SK-N-MC (cell line): ENCODE results near the gene MRPL17.
"Not testable (repeated sequence)": the region's sequence is repeated elsewhere in the genome, so short reads cannot be mapped to it uniquely, and the experiment has no call there.

Source experiments
- DNase-seq: peaks from one replicate; pipeline ENCODE4 v3.0.0-alpha.2; 2011; ENCODE audit warnings: low read depth, low spot score
- H3K27ac ChIP-seq: fragments of 200-600 bp; sonication (generic); 2 replicates; pipeline ENCODE4 v1.5.1; 2016; ENCODE audit warnings: mixed run types
- H3K36me3 ChIP-seq: fragments of 200-600 bp; sonication (generic); 2 replicates; pipeline ENCODE4 v1.6.1; 2017; ENCODE audit warnings: antibody characterized with exemption, low read length, mixed read lengths; ENCODE audit not compliant: insufficient read depth
- H3K4me3 ChIP-seq: fragments of 200-600 bp; sonication (generic); 2 replicates; pipeline ENCODE4 v1.5.1; 2016
- H3K9ac ChIP-seq: fragments of 200-600 bp; sonication (generic); 2 replicates; pipeline ENCODE4 v1.8.0; 2017; ENCODE audit warnings: mixed run types, mixed read lengths; ENCODE audit not compliant: insufficient read length
- H3K9me3 ChIP-seq: fragments of 200-600 bp; sonication (generic); 2 replicates; pipeline ENCODE4 v1.6.1; 2017; ENCODE audit warnings: low read depth, mild to moderate bottlenecking, antibody characterized with exemption, low read length, moderate library complexity, mixed read lengths
- EZH2 ChIP-seq: fragments of 200-600 bp; sonication (generic); IDR thresholded peaks from one replicate; pipeline ENCODE4 v1.6.1; 2017; ENCODE audit warnings: antibody characterized with exemption
- FOXP2 ChIP-seq: optimal IDR thresholded peaks from 2 replicates; pipeline ENCODE3; 2011; ENCODE audit warnings: mild to moderate bottlenecking, moderate library complexity; ENCODE audit not compliant: insufficient read depth; ENCODE audit errors: extremely low read length, control extremely low read depth
- POLR2AphosphoS5 ChIP-seq: IDR thresholded peaks from 2 replicates; pipeline ENCODE4 v1.6.1; 2012; ENCODE audit warnings: mild to moderate bottlenecking, low read depth, low read length, borderline replicate concordance

Gene MRPL17

GRCh38 chr11:6687876-6688275 is 4.7 kb upstream of the MRPL17 start:
- Histone ChIP-seq H3K9me3 (peaks cover 4% of the 10 kb centered on the region; the same call in 1 of the 2 replicates), H3K27ac (no peak overlapping the region), H3K4me3 (no peak overlapping the region), H3K9ac (no peak overlapping the region), H3K36me3 (no peaks in the 10 kb centered on the region)
- DNase-seq = no peak
- TF ChIP-seq POLR2AphosphoS5 (no peak), FOXP2 (no peak), EZH2 (no peak)

GRCh38 chr11:6686006-6686405 is 2.9 kb upstream of the MRPL17 start:
- Histone ChIP-seq H3K9ac (no peak overlapping the region), H3K9me3 (peaks cover 4% of the 10 kb centered on the region; the same call in 1 of the 2 replicates), H3K36me3 (peaks cover 14% of the 10 kb centered on the region), H3K4me3 (no peak overlapping the region), H3K27ac (peak overlapping the region; percentile 45; the same call in 1 of the 2 replicates)
- TF ChIP-seq EZH2 (no peak), FOXP2 (no peak)
- no peak for DNase-seq

DNA sequence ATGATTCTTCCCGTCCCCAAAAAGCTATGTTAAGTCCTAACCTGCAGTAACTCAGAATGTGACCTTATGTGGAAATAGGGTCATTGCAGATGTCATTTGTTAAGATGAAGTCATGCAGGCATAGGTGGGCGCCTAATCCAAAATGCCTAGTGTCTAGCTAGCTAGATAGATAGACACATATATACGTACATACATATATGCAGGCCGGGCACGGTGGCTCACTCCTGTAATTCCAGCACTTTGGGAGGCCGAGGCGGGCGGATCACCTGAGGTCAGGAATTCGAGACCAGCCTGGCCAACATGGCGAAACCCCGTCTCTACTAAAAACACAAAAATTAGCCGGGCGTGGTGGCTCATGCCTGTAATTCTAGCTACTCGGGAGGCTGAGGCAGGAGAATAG is 928 bp upstream of the MRPL17 start:
- Histone ChIP-seq H3K36me3 (peaks cover 28% of the 10 kb centered on the region), H3K4me3 (peak overlapping the region; percentile 99), H3K9ac (peak overlapping the region; percentile 95), H3K27ac (peak overlapping the region; percentile 91)
- not testable (repeated sequence) for H3K9me3 ChIP-seq, DNase-seq

DNA sequence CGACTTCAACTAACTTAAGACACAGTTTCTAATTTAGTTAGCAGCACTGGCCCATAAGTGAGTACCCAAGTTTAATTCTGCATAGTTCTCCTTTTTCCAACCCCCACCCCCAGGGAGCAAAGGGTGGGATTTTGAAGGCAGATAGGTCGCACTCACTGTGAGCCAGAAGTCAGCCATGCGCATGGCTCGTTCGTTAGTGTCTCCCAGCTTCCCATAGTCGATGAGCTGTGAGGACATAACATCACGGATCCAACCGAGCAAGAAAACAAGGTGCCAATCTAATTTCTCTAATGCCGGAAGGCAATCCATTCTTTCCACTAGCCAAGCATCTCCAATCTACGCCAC is 577 bp downstream of the MRPL17 start:
- peak overlapping the region; percentile 99 for H3K4me3 ChIP-seq
- no peak for TF ChIP-seq FOXP2
- TF ChIP-seq EZH2 = no peak
- no peak for TF ChIP-seq POLR2AphosphoS5
- no peaks in the 10 kb centered on the region for H3K9me3 ChIP-seq
- DNase-seq = no peak
- peaks cover 28% of the 10 kb centered on the region for H3K36me3 ChIP-seq
- H3K9ac ChIP-seq = peak overlapping the region; percentile 98
- peak overlapping the region; percentile 76 for H3K27ac ChIP-seq

GRCh38 chr11:6681949-6682348 is 1.2 kb downstream of the MRPL17 start:
- no peak for DNase-seq
- Histone ChIP-seq H3K36me3 (peaks cover 28% of the 10 kb centered on the region), H3K4me3 (peak overlapping the region; percentile 99), H3K27ac (no peak overlapping the region), H3K9ac (peak overlapping the region; percentile 98), H3K9me3 (no peaks in the 10 kb centered on the region)
- TF ChIP-seq POLR2AphosphoS5 = no peak
- TF ChIP-seq EZH2 = no peak
- no peak for TF ChIP-seq FOXP2

- DNase-seq = no peak
- peaks cover 28% of the 10 kb centered on the region for H3K36me3 ChIP-seq
- TF ChIP-seq POLR2AphosphoS5 (no peak), FOXP2 (no peak), EZH2 (no peak)
- H3K4me3 ChIP-seq = peak overlapping the region; percentile 99
- H3K27ac ChIP-seq = peak overlapping the region; percentile 73
- peak overlapping the region; percentile 98 for H3K9ac ChIP-seq
- H3K9me3 ChIP-seq = no peaks in the 10 kb centered on the region
Measured at GRCh38 chr11:6681505-6681904, 1.6 kb downstream of the MRPL17 start.

GRCh38 chr11:6677018-6677417 is 6.1 kb downstream of the MRPL17 start:
- Histone ChIP-seq H3K9ac (no peak overlapping the region), H3K4me3 (no peak overlapping the region), H3K36me3 (peaks cover 29% of the 10 kb centered on the region), H3K27ac (no peak overlapping the region), H3K9me3 (peaks cover 5% of the 10 kb centered on the region; the same call in 1 of the 2 replicates)
- DNase-seq = no peak
- TF ChIP-seq EZH2 = no peak
- no peak for TF ChIP-seq POLR2AphosphoS5
- no peak for TF ChIP-seq FOXP2

DNA sequence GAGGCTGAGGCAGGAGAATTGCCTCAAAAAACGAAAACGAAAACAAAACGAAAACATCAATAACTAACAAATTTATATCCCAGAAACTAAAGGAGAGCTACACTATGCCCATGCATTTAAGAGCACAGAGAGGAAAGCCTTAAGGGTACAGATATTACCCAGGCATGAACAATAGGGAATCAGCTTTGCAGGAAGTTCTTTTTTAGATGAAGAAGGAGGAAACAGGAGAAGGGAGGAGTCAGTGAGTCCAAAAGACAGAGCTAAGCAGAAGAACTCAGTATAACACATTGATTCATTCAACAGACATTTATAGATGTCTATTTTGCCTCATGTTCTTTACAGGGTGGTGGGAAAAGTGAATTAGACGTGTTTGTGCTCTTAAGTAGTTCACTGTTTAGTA is 8.3 kb downstream of the MRPL17 start:
- Histone ChIP-seq H3K9ac (peak overlapping the region; percentile 49), H3K27ac (peak overlapping the region; percentile 79), H3K4me3 (peak overlapping the region; percentile 31), H3K36me3 (peaks cover 9% of the 10 kb centered on the region), H3K9me3 (peaks cover 5% of the 10 kb centered on the region; the same call in 1 of the 2 replicates)
- DNase-seq = peak; percentile 34
- peak; percentile 26; the same call in 1 of the 2 replicates for TF ChIP-seq POLR2AphosphoS5
- no peak for TF ChIP-seq EZH2

- Histone ChIP-seq H3K27ac (peak overlapping the region; percentile 79), H3K9me3 (peaks cover 5% of the 10 kb centered on the region; the same call in 1 of the 2 replicates), H3K4me3 (no peak overlapping the region), H3K36me3 (peaks cover 4% of the 10 kb centered on the region; the same call in 1 of the 2 replicates), H3K9ac (no peak overlapping the region)
- no peak for DNase-seq
- TF ChIP-seq EZH2 (no peak), FOXP2 (no peak), POLR2AphosphoS5 (no peak)
Measured at GRCh38 chr11:6674219-6674597, 8.9 kb downstream of the MRPL17 start.
